Activated CD4-positive, alpha-beta T cell treated with anti-CD3 and anti-CD28 coated beads, Interleukin-2, amount 50 U/mL, for 24 hours (primary cell): Measurements from ENCODE around the gene GSTT2.

Source experiments
- DNase-seq, 2 donors: peaks; one replicate each; pipeline ENCODE4 v3.0.0-alpha.2; 2020; ENCODE audit warnings: low read depth in 1 of 2, low spot score in 1 of 2

Gene GSTT2

GRCh38 chr22:24008381-24009226 is 28.7 kb downstream of the GSTT2 start:
- DNase-seq = no peak

- DNase-seq = no peak
Measured at GRCh38 chr22:24009227-24010017, 29.5 kb downstream of the GSTT2 start.

GRCh38 chr22:24010018-24010391 is 30.1 kb downstream of the GSTT2 start:
- DNase-seq = no peak

- DNase-seq = no peak
Measured at GRCh38 chr22:24011735-24012068, 31.8 kb downstream of the GSTT2 start.

GRCh38 chr22:24016156-24016555 is 36.2 kb downstream of the GSTT2 start:
- no peak for DNase-seq

GRCh38 chr22:24021304-24021703 is 41.4 kb downstream of the GSTT2 start:
- DNase-seq = no peak

GRCh38 chr22:24023204-24023789 is 43.4 kb downstream of the GSTT2 start:
- no peak for DNase-seq

GRCh38 chr22:24024354-24024753 is 44.4 kb downstream of the GSTT2 start:
- no peak for DNase-seq

GRCh38 chr22:24025475-24025874 is 45.5 kb downstream of the GSTT2 start:
- no peak for DNase-seq

- no peak for DNase-seq
Measured at GRCh38 chr22:24026056-24026455, 46.1 kb downstream of the GSTT2 start.

- DNase-seq = no peak
Measured at GRCh38 chr22:24026733-24027132, 46.8 kb downstream of the GSTT2 start.

- DNase-seq = no peak
Measured at GRCh38 chr22:24027389-24027975, 47.5 kb downstream of the GSTT2 start.

- no peak for DNase-seq
Measured at GRCh38 chr22:24027991-24028390, 48.1 kb downstream of the GSTT2 start.

- no peak for DNase-seq
Measured at GRCh38 chr22:24028533-24028932, 48.6 kb downstream of the GSTT2 start.

GRCh38 chr22:24029304-24029703 is 49.4 kb downstream of the GSTT2 start:
- DNase-seq = no peak

- no peak for DNase-seq
Measured at GRCh38 chr22:24030186-24030702, 50.3 kb downstream of the GSTT2 start.
